Coronary artery (tissue), 2 donors: ENCODE measurements around the gene CXXC5.

Source experiments
- DNase-seq: peaks from one replicate; pipeline ENCODE4 v3.0.0-alpha.2; 2017; ENCODE audit warnings: low spot score
- H3K27ac ChIP-seq, 2 donors: fragments of 200-600 bp; sonication (generic); one replicate each; pipeline ENCODE4 v1.5.1; 2016 to 2019
- H3K4me3 ChIP-seq: fragments of 200-600 bp; sonication (generic); 2 replicates; pipeline ENCODE4 v1.5.1; 2016; ENCODE audit warnings: mild to moderate bottlenecking, moderate library complexity
- TF ChIP-seq, protein P1 (sequence below): fragments of 200-600 bp; sonication (generic); IDR thresholded peaks from one replicate; pipeline ENCODE4 v1.5.1; 2019; ENCODE audit warnings: antibody characterized with exemption

CXXC5 gene

GRCh38 chr5:139692148-139692547 lies 44.0 kb downstream of the CXXC5 start:
- no peak overlapping the region for H3K27ac ChIP-seq
- TF ChIP-seq, protein P1, sequence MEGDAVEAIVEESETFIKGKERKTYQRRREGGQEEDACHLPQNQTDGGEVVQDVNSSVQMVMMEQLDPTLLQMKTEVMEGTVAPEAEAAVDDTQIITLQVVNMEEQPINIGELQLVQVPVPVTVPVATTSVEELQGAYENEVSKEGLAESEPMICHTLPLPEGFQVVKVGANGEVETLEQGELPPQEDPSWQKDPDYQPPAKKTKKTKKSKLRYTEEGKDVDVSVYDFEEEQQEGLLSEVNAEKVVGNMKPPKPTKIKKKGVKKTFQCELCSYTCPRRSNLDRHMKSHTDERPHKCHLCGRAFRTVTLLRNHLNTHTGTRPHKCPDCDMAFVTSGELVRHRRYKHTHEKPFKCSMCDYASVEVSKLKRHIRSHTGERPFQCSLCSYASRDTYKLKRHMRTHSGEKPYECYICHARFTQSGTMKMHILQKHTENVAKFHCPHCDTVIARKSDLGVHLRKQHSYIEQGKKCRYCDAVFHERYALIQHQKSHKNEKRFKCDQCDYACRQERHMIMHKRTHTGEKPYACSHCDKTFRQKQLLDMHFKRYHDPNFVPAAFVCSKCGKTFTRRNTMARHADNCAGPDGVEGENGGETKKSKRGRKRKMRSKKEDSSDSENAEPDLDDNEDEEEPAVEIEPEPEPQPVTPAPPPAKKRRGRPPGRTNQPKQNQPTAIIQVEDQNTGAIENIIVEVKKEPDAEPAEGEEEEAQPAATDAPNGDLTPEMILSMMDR: no peak
- no peak for DNase-seq
- no peak overlapping the region for H3K4me3 ChIP-seq

- DNase-seq: no peak
- no peak overlapping the region for H3K27ac ChIP-seq
Measured at GRCh38 chr5:139692679-139693308, 44.6 kb downstream of the CXXC5 start.

GRCh38 chr5:139693676-139694364 lies 45.7 kb downstream of the CXXC5 start:
- TF ChIP-seq, protein P1: no peak
- H3K27ac ChIP-seq: no peak overlapping the region
- no peak for DNase-seq
- H3K4me3 ChIP-seq: no peak overlapping the region

More at GRCh38 chr5:139692679-139693308, 44.6 kb downstream of the CXXC5 start:
- no peak overlapping the region for H3K4me3 ChIP-seq
- TF ChIP-seq, protein P1: no peak

GRCh38 chr5:139694556-139695177 lies 46.5 kb downstream of the CXXC5 start:
- TF ChIP-seq, protein P1: no peak
- no peak for DNase-seq
- no peak overlapping the region for H3K27ac ChIP-seq

DNA sequence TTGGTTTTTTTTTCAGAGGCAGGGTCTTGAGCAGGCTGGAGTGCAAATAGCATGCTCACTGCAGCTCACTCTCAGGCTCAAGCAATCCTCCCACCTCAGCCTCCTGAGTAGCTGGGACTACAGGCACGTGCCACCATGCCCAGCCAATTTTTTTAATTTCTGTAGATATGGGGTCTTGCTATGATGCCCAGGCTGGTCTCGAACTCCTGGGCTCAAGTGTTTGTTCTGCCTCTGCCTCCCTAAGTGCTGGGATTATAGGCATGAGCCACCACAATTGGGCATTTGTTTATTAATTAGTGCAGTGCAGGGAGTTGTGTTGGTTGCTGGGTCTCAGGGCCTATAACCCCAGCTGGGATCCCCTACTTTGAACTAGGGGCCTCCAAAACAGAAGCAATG lies 47.0 kb downstream of the CXXC5 start:
- Histone ChIP-seq H3K27ac (no peak overlapping the region), H3K4me3 (no peak overlapping the region)
- no peak for DNase-seq
- TF ChIP-seq, protein P1: no peak

More at GRCh38 chr5:139694556-139695177, 46.5 kb downstream of the CXXC5 start:
- no peak overlapping the region for H3K4me3 ChIP-seq

GRCh38 chr5:139696167-139696893 lies 48.2 kb downstream of the CXXC5 start:
- peak overlapping the region; percentile 72 for H3K4me3 ChIP-seq
- peak overlapping the region; percentile 84 to 95 for H3K27ac ChIP-seq
- TF ChIP-seq, protein P1: no peak
- DNase-seq: no peak
